GM08714 (cell line): ENCODE data around the gene RRBP1.

ENCODE experiments used
- H3K4me3 ChIP-seq: fragments of 200-500 bp; sonication (Bioruptor generic); 2 replicates; pipeline ENCODE4 v1.5.1; 2014; ENCODE audit warnings: mild to moderate bottlenecking, low read length, inconsistent platforms
- ZNF274 ChIP-seq: IDR thresholded peaks from 2 replicates; pipeline ENCODE4 v1.6.1; 2012; ENCODE audit warnings: mild to moderate bottlenecking, low read depth, low read length

The RRBP1 gene

DNA sequence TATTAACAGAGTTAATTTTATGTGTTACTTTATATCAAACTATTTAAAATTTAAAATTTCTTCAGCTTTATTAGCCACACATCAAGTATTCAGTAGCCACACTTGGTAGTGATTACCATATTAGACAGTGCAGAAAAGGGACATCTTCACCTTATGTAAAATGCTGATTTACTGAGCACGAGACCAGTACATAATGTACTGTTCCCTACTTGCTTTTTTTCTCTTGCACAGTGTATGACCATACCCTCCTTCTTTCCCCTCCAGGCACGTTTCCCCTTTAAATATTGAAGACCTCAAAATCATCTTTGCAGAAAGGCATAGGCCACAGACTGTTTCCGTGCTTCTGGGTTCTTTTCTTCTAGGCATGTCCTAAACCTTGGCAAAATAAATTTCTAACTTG is 94.2 kb downstream of the RRBP1 start:
- no peak for TF ChIP-seq ZNF274

DNA sequence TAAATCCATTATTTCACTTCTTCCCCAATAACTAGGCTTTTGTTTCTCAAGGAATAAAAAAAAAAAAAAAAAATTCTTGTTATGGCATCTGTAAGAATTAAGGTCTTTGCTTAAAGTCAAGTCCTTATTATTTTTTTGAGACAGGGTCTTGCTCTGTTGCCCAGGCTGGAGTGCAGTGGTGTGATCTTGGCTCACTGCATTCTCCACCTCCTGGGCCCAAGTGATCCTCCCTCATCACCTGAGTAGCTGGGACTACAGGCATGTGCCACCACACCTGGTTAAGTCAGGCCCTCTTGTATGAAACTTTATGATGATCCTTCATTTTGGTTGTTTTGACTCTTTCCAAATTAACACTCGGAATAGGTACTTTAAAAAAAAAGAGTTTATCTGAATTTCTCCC is 94.9 kb downstream of the RRBP1 start:
- H3K4me3 ChIP-seq = no peak overlapping the region
- no peak for TF ChIP-seq ZNF274

More for the DNA sequence above, 94.2 kb downstream of the RRBP1 start:
- no peak overlapping the region for H3K4me3 ChIP-seq

DNA sequence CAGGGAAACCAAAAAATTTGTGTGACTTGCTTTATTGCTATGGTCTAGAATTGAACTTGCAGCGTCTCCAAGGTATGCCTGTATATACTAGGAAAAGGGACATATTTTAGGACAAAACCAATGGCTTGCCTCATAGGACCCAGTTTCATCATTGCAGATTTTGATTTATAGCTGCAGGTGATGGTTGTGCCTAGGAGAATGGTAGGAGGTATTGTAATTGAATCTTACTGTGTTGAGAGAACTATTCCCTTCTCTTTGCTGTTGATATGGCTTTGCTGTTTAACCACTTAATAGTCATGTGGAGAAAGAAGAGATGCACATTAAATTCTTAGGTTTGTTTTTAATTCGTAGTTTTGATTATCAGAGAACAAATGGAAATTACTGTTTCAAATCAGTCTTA is 95.8 kb downstream of the RRBP1 start:
- no peak overlapping the region for H3K4me3 ChIP-seq
- no peak for TF ChIP-seq ZNF274

DNA sequence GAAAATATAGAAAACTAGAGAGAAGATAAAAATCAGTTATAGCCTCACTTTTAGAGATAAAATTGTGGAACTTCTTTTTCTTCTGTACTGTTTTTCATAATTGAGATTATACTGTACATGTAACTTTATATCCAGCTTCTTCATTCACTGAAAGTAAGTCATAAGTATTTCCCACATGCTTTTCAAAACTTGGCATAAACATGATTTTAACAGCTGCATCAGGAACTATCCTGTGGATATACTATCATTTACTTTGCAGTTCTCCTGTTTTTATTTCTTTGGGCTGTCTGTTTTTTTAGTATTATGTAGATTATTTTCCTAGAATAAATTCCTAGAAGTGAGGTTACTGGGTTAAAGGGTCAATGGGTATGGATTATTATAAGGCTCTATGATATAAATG is 97.4 kb downstream of the RRBP1 start:
- no peak overlapping the region for H3K4me3 ChIP-seq
- TF ChIP-seq ZNF274 = no peak

DNA sequence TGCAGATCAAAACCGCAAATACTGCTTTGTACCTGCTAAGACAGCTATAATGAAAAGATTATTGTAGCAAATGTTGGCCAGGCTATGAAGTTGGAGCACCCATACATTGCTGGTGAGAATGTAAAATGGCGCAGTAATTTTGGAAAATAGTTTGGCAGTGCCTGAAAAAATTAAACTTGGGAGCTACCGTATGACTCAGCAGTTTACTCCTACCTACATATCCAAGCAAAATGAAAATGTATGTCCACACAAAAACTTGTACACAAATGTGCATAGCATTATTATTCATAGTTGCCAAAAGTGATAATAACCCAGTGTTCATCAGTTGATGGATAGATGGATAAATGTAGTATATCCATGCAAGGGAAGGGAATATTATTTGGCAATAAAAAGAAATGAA is 98.9 kb downstream of the RRBP1 start:
- TF ChIP-seq ZNF274 = no peak
- no peak overlapping the region for H3K4me3 ChIP-seq

DNA sequence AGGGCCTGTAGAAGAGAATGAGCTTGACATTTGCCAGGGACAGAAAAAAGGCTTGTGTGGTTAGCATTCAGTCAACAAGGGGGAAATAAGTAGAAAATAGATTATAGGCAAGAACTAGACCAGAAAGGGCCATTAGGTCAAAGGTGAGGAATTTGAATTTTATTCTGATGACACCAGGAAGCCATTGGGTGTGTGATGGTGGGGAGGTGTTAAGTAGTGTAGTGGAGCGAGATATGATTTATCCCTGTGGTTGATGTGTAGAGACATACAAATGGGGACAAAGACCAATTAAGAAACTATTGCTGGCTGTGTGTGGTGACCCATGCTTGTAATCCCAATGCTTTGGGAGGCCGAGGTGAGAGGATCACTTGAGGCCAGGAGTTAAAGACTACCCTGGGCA is 101.1 kb downstream of the RRBP1 start:
- TF ChIP-seq ZNF274 = no peak
- no peak overlapping the region for H3K4me3 ChIP-seq

DNA sequence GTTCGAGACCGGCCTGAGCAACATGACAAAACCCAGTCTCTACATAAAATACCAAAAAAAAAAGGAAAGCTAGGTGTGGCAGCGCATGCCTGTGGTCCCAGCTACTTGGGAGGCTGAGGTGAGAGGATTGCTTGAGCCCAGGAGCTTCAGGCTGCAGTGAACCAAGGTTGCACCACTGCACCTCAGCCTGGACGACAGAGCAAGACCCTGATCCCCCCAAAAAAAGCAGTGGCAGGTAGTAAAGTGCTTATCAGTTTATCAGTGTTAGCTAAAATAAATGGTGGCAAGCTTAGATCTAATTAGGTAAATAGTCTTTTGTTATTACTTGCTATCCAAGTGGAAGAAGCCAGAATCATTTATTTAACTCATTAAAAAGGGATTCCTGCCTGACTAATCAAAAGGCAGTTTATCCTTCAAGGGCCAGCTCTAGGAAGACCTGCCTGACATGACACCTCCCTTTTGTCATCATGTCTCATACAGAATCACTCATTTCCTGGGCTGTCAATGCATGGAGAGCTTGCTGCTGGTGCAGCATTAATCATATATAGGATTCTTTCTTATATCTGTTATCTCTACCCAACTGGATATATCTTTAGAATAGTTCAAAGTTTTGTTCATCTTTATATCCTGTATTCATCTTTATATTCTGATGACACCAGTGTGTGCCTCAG is 102.5 kb downstream of the RRBP1 start:
- TF ChIP-seq ZNF274 = no peak
- no peak overlapping the region for H3K4me3 ChIP-seq

DNA sequence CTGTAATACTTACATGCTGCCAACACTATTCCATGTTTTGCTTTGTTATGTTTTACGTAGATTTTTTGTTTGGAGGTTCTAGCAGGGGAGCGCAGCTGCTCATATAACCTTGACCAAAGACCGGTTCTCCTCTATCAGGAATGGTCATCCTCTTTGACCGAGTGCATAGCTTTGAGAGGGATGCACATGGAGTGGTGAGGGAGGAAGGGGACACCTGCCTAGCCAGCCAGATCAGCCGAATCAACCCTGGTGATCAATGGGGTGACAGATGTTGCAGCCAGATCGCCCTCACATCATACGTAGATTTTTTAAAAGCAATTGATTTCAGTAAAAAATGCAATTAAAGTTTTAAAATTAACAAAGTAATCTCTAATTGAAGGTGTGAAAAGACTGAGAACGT is 105.8 kb downstream of the RRBP1 start:
- H3K4me3 ChIP-seq = no peak overlapping the region
- TF ChIP-seq ZNF274 = no peak

DNA sequence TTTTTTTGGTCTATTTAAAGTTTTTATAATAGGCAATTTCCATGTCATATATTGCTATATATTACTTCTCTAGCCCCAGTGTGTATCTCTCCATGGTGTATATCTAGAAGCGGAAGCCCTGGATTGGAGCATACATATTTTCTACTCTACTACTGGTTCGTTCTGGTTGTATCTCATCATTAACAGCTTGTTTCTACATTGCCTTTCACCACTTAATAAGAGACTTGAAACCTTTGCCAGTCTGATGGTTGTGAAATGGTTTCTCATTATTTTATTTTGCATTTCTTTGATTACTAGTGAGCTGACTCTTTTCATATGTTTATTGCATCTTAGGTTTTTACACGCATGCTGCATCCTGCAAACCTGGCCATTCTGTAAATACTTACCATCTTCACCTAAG is 108.6 kb downstream of the RRBP1 start:
- TF ChIP-seq ZNF274 = no peak
- no peak overlapping the region for H3K4me3 ChIP-seq

DNA sequence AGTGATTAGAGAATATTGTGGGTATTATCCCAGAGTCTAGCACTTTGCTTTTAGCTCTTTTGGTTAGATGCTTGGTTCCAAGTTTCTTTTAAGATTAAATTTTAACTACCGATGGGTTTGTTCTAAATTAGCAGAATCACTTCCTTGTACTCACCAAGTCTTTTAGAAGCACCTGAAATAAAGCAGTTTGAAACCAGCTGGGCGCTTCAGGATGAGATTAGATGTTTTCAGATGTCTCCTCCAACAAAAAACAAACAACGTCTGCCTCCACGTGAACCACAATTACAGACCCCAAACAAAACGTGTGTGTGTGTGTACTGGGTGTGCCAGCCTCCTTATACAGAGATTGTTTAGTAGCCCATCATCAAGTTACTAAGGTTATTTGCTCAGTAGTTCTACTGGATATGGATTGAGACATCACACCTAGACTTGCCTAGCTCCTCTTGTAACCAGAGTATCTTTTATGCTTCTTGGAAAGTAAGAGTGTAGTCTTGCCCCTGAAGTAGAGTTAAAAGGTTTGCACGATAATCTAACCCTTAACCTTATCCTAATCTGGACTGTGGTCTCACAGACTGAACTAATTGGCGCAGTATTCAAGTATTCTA is 109.9 kb downstream of the RRBP1 start:
- TF ChIP-seq ZNF274 = no peak
- no peak overlapping the region for H3K4me3 ChIP-seq

DNA sequence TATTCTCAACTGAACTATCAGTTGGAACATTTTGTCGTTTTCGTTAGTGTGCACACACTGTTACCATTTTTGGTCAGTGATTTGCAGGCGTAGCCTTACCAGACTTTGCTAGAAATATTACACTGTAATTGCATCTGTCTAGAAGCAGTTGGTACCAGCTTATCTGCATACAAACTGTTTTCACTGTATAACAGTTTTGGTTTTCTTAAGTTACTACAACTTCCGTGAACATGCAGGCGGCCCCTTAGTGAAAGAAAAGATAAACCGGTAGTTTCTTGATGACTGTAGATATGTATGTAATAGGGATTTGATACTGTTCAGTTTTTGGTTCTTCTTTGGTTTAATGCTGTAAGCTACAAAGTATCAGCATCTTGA is 110.9 kb downstream of the RRBP1 start:
- TF ChIP-seq ZNF274 = no peak
- H3K4me3 ChIP-seq = peak overlapping the region; percentile 90; the same call in 1 of the 2 replicates

DNA sequence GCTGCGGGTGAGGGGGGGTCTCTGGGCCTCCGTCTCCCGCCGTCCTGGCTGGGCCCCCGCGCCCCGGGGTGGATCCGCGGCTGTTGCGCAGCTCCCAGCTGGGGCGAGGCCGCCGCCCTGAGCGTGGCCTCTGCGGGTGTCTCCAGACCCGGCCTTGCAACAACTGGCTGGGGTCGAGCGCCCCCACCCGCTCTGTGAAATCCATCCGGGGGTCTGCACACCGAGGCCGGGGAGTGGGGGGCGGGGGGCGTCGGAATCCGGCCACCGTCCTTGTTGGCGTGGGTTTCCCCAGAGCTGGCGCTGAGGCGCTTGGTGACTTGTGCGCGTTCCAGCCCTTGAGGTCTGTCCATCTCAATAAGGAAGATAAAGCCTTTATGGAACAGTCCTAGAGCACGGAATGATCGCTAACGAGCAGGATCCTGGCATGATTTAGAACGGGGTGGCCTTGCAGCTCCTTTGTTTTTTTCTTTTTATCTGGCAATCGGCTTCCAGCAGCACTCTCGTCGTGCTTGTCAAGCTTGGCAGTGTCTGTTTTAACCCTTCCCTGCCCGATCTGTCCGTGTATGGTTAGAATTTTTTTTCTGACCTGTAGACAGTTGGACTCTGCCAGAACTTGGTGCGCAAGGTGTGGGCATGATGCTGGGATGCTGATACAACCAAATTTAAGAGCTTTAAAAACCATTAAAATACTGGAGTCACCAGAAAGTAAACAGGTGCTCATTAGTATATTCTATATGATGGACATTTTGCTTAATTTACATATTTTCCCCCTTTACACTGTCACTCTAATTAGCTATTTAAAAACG is 111.5 kb downstream of the RRBP1 start:
- peak overlapping the region; percentile 90 for H3K4me3 ChIP-seq
- TF ChIP-seq ZNF274 = no peak

DNA sequence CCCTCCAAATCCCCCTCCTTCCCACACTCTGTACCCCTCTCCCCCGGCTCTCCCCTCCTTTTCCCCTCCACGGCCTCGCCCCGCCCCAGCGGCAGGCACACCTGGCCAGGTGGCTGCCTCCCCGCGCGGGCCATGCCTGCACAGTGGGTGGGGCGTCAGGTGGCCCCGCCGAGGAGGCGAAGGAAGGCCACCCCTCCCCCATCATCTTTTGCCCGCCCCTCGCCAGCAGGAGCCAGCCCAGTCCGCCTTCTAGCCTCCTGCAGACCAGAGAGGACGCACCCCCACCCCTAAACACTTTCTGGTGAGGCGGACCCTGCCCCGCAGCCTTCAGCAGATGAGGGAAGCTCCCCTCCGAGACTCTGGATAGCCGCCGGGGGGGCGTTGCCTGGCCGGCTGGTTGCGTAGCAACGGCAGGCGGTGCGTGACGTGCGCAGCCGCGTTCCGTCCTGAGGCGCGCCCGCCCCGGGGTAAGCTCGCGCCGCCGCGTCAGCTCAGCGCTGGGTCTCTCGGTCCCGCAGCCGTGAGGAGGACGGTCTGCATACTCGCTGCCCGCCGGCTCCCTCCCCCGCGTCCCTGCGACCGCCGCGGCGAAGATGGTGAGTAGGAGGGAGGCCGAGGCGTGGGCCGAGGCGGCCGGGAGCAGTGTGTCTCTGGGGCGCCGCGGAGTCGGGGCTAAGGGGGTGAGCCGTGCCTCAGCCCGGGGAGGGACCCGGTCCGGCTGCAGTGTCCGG is 112.3 kb downstream of the RRBP1 start, which contains the start of gene DSTN:
DSTN (plus strand) TSS at position 460 of the 731 bp plus-strand sequence; CDS start at position 594, 134 bp downstream.
- no peak for TF ChIP-seq ZNF274
- H3K4me3 ChIP-seq = peak within 1 kb of the TSS; percentile 90

DNA sequence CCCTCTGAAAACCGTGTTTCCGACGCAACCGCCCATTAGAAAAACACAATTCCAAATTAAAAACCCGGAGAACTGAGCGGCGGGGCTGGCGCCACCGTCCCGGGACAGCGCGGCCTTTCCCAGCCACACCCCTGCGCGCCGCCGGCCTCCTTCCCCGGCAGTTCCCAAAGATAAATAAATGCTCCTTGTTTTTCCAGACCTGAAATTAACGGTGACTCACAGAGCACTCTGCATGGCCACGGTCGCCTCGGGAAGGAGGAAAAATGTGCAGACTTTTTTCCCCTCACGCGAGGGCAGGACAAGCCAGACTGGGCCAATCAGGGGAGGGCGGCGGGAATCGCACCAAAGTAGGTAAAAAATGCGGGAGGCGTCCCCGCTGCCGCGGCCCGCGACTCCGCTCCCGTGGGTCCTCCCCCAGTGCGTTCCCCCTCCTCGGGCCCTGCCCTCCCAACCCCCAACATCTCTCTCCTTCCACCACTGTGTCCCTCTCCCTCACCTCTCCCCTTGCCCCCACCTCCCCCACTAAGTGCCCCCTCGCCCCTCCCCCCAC is 113.0 kb downstream of the RRBP1 start:
- H3K4me3 ChIP-seq = peak overlapping the region; percentile 16
- no peak for TF ChIP-seq ZNF274
